ENCODE results near the gene BCDIN3D.

GRCh38 chr12:49869816-49870500 lies 27.1 kb upstream of the BCDIN3D start:
- TF ChIP-seq, protein P1, sequence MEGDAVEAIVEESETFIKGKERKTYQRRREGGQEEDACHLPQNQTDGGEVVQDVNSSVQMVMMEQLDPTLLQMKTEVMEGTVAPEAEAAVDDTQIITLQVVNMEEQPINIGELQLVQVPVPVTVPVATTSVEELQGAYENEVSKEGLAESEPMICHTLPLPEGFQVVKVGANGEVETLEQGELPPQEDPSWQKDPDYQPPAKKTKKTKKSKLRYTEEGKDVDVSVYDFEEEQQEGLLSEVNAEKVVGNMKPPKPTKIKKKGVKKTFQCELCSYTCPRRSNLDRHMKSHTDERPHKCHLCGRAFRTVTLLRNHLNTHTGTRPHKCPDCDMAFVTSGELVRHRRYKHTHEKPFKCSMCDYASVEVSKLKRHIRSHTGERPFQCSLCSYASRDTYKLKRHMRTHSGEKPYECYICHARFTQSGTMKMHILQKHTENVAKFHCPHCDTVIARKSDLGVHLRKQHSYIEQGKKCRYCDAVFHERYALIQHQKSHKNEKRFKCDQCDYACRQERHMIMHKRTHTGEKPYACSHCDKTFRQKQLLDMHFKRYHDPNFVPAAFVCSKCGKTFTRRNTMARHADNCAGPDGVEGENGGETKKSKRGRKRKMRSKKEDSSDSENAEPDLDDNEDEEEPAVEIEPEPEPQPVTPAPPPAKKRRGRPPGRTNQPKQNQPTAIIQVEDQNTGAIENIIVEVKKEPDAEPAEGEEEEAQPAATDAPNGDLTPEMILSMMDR (IDR thresholded peaks at IDR 0.05; ENCODE audit: control extremely low read depth in 1 of 3, insufficient read depth in 1 of 3, low read depth in 1 of 3, low read length in 3 of 3), result no peak
- TF ChIP-seq, protein P2, sequence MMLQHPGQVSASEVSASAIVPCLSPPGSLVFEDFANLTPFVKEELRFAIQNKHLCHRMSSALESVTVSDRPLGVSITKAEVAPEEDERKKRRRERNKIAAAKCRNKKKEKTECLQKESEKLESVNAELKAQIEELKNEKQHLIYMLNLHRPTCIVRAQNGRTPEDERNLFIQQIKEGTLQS (IDR thresholded peaks at IDR 0.05; ENCODE audit: insufficient read depth, low read depth, low read length), result no peak
- TF ChIP-seq POLR2A (IDR thresholded peaks at IDR 0.05; ENCODE audit: control extremely low read depth in 1 of 2, low read depth in 2 of 2, low read length in 2 of 2) (no peak), POLR2AphosphoS5 (IDR thresholded peaks at IDR 0.05; ENCODE audit: low read depth, low read length) (no peak)
- TF ChIP-seq, protein P3, sequence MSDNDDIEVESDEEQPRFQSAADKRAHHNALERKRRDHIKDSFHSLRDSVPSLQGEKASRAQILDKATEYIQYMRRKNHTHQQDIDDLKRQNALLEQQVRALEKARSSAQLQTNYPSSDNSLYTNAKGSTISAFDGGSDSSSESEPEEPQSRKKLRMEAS (IDR thresholded peaks at IDR 0.05), result no peak

All from H1 (cell line).